WERI-Rb-1 (cell line): ENCODE results near the gene SDC1.

ENCODE experiments used
- DNase-seq: peaks from one replicate; pipeline ENCODE4 v3.0.0-alpha.2; 2020
- H3K27ac ChIP-seq: fragments of 250-450 bp; sonication (Bioruptor Pico); 2 replicates; pipeline ENCODE4 v1.5.1; 2020; ENCODE audit warnings: mild to moderate bottlenecking, moderate library complexity
- H3K27me3 ChIP-seq: fragments of 250-450 bp; sonication (Bioruptor Pico); 2 replicates; pipeline ENCODE4 v1.5.1; 2021; ENCODE audit warnings: mild to moderate bottlenecking, low read depth, moderate library complexity; ENCODE audit not compliant: insufficient read depth, severe bottlenecking
- H3K36me3 ChIP-seq: fragments of 250-450 bp; sonication (Bioruptor Pico); 2 replicates; pipeline ENCODE4 v1.5.1; 2020; ENCODE audit warnings: mild to moderate bottlenecking, moderate library complexity
- H3K4me3 ChIP-seq: 2 replicates; pipeline ENCODE4 v1.5.1; 2011; ENCODE audit warnings: low read depth, mild to moderate bottlenecking, control low read depth, low read length
- H3K9me3 ChIP-seq: fragments of 250-450 bp; sonication (Bioruptor Pico); 2 replicates; pipeline ENCODE4 v1.5.1; 2021; ENCODE audit warnings: mild to moderate bottlenecking, moderate library complexity; ENCODE audit not compliant: severe bottlenecking
- CTCF ChIP-seq: IDR thresholded peaks from 2 replicates; pipeline ENCODE4 v1.5.1; 2011; ENCODE audit warnings: low read depth, mild to moderate bottlenecking, control low read depth, inconsistent platforms, low read length

SDC1 gene

GRCh38 chr2:20189299-20189931 is 35.5 kb downstream of the SDC1 start:
- DNase-seq = no peak
- Histone ChIP-seq H3K27ac (peak overlapping the region; percentile 73), H3K27me3 (no peaks in the 10 kb centered on the region), H3K4me3 (no peak overlapping the region), H3K9me3 (no peaks in the 10 kb centered on the region), H3K36me3 (no peaks in the 10 kb centered on the region)
- no peak for TF ChIP-seq CTCF

GRCh38 chr2:20188851-20189250 is 36.1 kb downstream of the SDC1 start:
- Histone ChIP-seq H3K27me3 (no peaks in the 10 kb centered on the region), H3K36me3 (no peaks in the 10 kb centered on the region), H3K27ac (peak overlapping the region; percentile 73), H3K9me3 (no peaks in the 10 kb centered on the region), H3K4me3 (no peak overlapping the region)
- no peak for TF ChIP-seq CTCF
- peak; percentile 98 for DNase-seq

GRCh38 chr2:20188201-20188600 is 36.7 kb downstream of the SDC1 start:
- Histone ChIP-seq H3K9me3 (no peaks in the 10 kb centered on the region), H3K4me3 (no peak overlapping the region), H3K36me3 (no peaks in the 10 kb centered on the region), H3K27me3 (no peaks in the 10 kb centered on the region), H3K27ac (peak overlapping the region; percentile 35)
- no peak for TF ChIP-seq CTCF
- no peak for DNase-seq

GRCh38 chr2:20187331-20187730 is 37.6 kb downstream of the SDC1 start:
- Histone ChIP-seq H3K27ac (no peak overlapping the region), H3K27me3 (no peaks in the 10 kb centered on the region), H3K36me3 (no peaks in the 10 kb centered on the region), H3K4me3 (no peak overlapping the region), H3K9me3 (no peaks in the 10 kb centered on the region)
- no peak for DNase-seq
- no peak for TF ChIP-seq CTCF

DNA sequence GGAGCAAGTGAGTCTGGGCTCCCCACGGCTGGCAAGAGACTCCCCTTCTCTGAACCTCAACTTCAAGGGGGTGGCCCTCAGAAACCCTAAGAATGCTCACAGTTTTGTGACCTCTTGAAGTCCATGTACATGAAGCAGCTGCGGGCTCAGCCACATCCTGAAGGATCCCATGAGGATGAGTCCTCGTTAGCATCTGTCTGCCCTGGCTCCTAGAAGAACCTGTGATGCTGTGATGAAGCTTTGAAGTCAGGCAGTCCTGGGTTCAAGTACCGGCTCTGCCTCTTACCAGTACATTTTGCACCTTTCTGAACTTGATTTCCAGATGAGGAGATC is 38.1 kb downstream of the SDC1 start:
- Histone ChIP-seq H3K27ac (no peak overlapping the region), H3K9me3 (no peaks in the 10 kb centered on the region), H3K36me3 (no peaks in the 10 kb centered on the region), H3K4me3 (no peak overlapping the region), H3K27me3 (no peaks in the 10 kb centered on the region)
- TF ChIP-seq CTCF = no peak
- DNase-seq = no peak

DNA sequence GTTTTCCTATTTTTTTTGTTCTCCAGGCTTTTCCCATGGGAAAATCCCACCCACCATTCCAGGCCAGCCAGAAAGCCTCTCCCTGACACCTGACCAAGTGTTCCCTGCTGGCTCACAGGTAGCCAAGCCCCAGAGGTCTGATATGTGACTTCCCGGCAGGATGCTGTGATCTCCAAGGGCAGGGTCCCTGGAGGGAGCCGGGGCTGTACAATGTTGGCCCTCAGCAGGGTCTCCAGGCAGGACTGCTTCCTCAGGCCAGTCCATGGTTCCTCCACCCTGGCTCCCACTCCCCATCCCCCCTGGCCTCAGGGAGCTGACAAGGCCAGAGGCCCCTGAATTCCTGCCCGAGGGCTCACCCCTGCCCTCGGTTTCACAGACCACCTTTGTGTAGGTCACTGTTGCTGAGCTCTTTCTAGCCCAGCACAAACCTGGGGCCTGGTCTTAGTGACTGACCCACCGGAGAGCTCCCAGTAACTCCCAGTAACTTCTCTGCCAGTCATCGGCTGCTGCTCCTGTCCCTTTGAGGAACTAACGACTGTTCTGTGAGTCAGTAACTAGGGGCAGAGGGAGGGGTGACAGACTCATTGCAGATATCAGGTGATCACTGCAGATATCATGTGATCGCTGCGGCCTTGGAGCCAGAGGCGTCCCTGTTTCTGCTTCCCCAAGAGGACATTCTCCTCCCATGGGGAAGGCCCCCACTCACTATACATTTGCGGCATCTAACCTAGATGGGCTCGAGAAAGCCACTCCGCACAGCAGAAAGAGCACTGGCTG is 38.7 kb downstream of the SDC1 start:
- H3K9me3 ChIP-seq = no peaks in the 10 kb centered on the region
- no peaks in the 10 kb centered on the region for H3K27me3 ChIP-seq
- H3K4me3 ChIP-seq = no peak overlapping the region
- H3K36me3 ChIP-seq = no peaks in the 10 kb centered on the region
- no peak overlapping the region for H3K27ac ChIP-seq
- TF ChIP-seq CTCF = no peak
- no peak for DNase-seq
